ENCODE measurements around the gene NFE2L2.

DNA sequence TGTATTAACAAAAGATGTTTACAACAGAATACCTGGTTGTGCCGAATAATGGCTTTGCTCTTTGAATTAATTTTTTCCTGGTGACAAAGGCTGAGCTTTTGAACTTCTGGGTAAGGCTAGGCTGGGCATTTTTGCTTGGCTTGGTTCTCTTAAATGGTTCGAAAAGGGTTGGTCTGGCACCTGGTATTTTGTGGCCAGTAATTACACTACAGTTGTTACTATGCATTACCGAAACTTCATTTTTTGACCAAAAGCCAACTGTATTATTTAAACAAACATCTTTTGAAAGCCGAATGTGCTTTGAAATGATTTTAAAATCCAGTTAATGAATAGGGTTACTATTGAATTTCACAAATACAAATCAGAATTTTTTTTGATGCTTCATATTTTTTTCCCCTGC, 19.4 kb upstream of the NFE2L2 start:
- no peak for TF ChIP-seq POLR2A (IDR thresholded peaks at IDR 0.05)
- TF ChIP-seq, protein P1, sequence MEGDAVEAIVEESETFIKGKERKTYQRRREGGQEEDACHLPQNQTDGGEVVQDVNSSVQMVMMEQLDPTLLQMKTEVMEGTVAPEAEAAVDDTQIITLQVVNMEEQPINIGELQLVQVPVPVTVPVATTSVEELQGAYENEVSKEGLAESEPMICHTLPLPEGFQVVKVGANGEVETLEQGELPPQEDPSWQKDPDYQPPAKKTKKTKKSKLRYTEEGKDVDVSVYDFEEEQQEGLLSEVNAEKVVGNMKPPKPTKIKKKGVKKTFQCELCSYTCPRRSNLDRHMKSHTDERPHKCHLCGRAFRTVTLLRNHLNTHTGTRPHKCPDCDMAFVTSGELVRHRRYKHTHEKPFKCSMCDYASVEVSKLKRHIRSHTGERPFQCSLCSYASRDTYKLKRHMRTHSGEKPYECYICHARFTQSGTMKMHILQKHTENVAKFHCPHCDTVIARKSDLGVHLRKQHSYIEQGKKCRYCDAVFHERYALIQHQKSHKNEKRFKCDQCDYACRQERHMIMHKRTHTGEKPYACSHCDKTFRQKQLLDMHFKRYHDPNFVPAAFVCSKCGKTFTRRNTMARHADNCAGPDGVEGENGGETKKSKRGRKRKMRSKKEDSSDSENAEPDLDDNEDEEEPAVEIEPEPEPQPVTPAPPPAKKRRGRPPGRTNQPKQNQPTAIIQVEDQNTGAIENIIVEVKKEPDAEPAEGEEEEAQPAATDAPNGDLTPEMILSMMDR (IDR thresholded peaks at IDR 0.05): no peak
